HEK293T (cell line): ENCODE measurements around the gene GCNT2.
"Not testable (repeated sequence)": the region's sequence is repeated elsewhere in the genome, so short reads cannot be mapped to it uniquely, and the experiment has no call there.

ENCODE experiments used
- CTCF ChIA-PET: fragments of 350-600 bp; formaldehyde crosslinking; extraction: SDS; loops from one replicate; lab custom pipeline; 2021; ENCODE audit warnings: antibody characterized with exemption, inconsistent platforms; lab: Yijun Ruan, JAX
- POLR2A ChIA-PET: fragments of 350-600 bp; formaldehyde crosslinking; extraction: SDS; loops from one replicate; lab custom pipeline; 2020; ENCODE audit warnings: antibody characterized with exemption, inconsistent platforms; lab: Yijun Ruan, JAX
- DNase-seq: peaks from one replicate; pipeline ENCODE4 v3.0.0; 2012; ENCODE audit warnings: mixed read lengths; ENCODE audit errors: extremely low spot score
- ARNT ChIP-seq: fragments of 450-650 bp; IDR thresholded peaks from 2 replicates; pipeline ENCODE4 v1.6.1; 2017; ENCODE audit warnings: mild to moderate bottlenecking
- BHLHE40 ChIP-seq: fragments of 450-650 bp; IDR thresholded peaks from 2 replicates; pipeline ENCODE4 v1.6.1; 2016; ENCODE audit warnings: mild to moderate bottlenecking, moderate library complexity, borderline replicate concordance
- CTBP1 ChIP-seq: fragments of 450-650 bp; IDR thresholded peaks from 2 replicates; pipeline ENCODE4 v1.6.1; 2016; ENCODE audit warnings: borderline replicate concordance
- ELF4 ChIP-seq: fragments of 450-650 bp; IDR thresholded peaks from 2 replicates; pipeline ENCODE4 v1.6.1; 2017; ENCODE audit warnings: antibody characterized with exemption
- FOXA1 ChIP-seq: fragments of 450-650 bp; IDR thresholded peaks from 2 replicates; pipeline ENCODE4 v1.6.1; 2016; ENCODE audit warnings: mild to moderate bottlenecking
- FOXK2 ChIP-seq: fragments of 450-650 bp; IDR thresholded peaks from 2 replicates; pipeline ENCODE4 v1.6.1; 2016; ENCODE audit warnings: mild to moderate bottlenecking
- FOXM1 ChIP-seq: fragments of 450-650 bp; IDR thresholded peaks from 2 replicates; pipeline ENCODE4 v1.6.1; 2017; ENCODE audit warnings: mild to moderate bottlenecking, borderline replicate concordance
- HDGF ChIP-seq: fragments of 450-650 bp; IDR thresholded peaks from 2 replicates; pipeline ENCODE4 v1.6.1; 2017; ENCODE audit warnings: antibody characterized with exemption, borderline replicate concordance
- L3MBTL2 ChIP-seq: fragments of 450-650 bp; conservative IDR thresholded peaks from 2 replicates; pipeline ENCODE4 v1.6.1; 2016; ENCODE audit warnings: mild to moderate bottlenecking
- LEF1 ChIP-seq: fragments of 450-650 bp; IDR thresholded peaks from 2 replicates; pipeline ENCODE4 v1.6.1; 2017; ENCODE audit warnings: mild to moderate bottlenecking, borderline replicate concordance
- NFRKB ChIP-seq: fragments of 450-650 bp; IDR thresholded peaks from 2 replicates; pipeline ENCODE4 v1.6.1; 2016; ENCODE audit warnings: mild to moderate bottlenecking, moderate library complexity
- SP1 ChIP-seq: fragments of 450-650 bp; IDR thresholded peaks from 2 replicates; pipeline ENCODE4 v1.6.1; 2017
- SUZ12 ChIP-seq: fragments of 450-650 bp; IDR thresholded peaks from 2 replicates; pipeline ENCODE4 v1.6.1; 2016; ENCODE audit warnings: mild to moderate bottlenecking
- TARDBP ChIP-seq: fragments of 450-650 bp; IDR thresholded peaks from 2 replicates; pipeline ENCODE4 v1.6.1; 2016
- ZNF384 ChIP-seq: fragments of 450-650 bp; IDR thresholded peaks from 2 replicates; pipeline ENCODE4 v1.6.1; 2016
- TF ChIP-seq, protein P1 (sequence below): fragments of 450-650 bp; IDR thresholded peaks from 2 replicates; pipeline ENCODE4 v1.6.1; 2016

Gene GCNT2

GRCh38 chr6:10598084-10598960 is 77.2 kb downstream of the GCNT2 start:
- no peak for TF ChIP-seq FOXK2
- TF ChIP-seq HDGF: no peak
- no peak for TF ChIP-seq BHLHE40
- TF ChIP-seq, protein P1, sequence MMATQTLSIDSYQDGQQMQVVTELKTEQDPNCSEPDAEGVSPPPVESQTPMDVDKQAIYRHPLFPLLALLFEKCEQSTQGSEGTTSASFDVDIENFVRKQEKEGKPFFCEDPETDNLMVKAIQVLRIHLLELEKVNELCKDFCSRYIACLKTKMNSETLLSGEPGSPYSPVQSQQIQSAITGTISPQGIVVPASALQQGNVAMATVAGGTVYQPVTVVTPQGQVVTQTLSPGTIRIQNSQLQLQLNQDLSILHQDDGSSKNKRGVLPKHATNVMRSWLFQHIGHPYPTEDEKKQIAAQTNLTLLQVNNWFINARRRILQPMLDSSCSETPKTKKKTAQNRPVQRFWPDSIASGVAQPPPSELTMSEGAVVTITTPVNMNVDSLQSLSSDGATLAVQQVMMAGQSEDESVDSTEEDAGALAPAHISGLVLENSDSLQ: no peak
- no peak for TF ChIP-seq NFRKB
- no peak for TF ChIP-seq L3MBTL2
- TF ChIP-seq SP1: no peak
- no peak for TF ChIP-seq ARNT
- no peak for TF ChIP-seq FOXA1
- no peak for DNase-seq
- ChIA-PET CTCF (no interaction called here), POLR2A (interaction anchor here (1.5 kb wide), 1 partner anchor 19 kb away, joined by 3 read pairs; no protein-coding TSS in a partner anchor)

GRCh38 chr6:10599046-10599445 is 77.9 kb downstream of the GCNT2 start:
- POLR2A ChIA-PET: interaction anchor here (1.5 kb wide), 1 partner anchor 20 kb away, joined by 3 read pairs; no protein-coding TSS in a partner anchor
- TF ChIP-seq BHLHE40: no peak
- TF ChIP-seq, protein P1: no peak
- DNase-seq: no peak
- CTCF ChIA-PET: no interaction called here

DNA sequence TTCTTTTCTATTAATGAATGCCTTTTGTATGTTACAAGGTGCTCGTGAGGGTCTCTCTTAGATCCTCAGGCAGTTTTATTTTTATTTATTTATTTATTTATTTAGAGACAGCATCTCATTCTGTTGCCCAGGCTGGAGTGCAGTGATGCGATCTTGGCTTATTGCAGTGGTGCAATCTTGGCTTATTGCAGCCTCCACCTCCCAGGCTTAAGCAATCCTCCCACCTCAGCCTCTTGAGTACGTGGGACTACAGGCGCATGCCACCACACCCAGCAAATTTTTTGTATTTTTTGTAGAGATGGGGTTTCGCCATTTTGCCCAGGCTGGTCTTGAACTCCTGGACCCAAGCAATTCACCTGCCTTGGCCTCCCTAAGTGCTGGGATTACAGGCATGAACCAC is 79.5 kb downstream of the GCNT2 start:
- CTCF ChIA-PET, POLR2A ChIA-PET: not testable (repeated sequence)

GRCh38 chr6:10603219-10603618 is 82.1 kb downstream of the GCNT2 start:
- DNase-seq: no peak
- CTCF ChIA-PET: no interaction called here
- TF ChIP-seq FOXK2 (no peak), ELF4 (no peak), ZNF384 (no peak), SP1 (no peak), FOXA1 (no peak), ARNT (no peak), CTBP1 (no peak), NFRKB (no peak), BHLHE40 (no peak), L3MBTL2 (no peak), FOXM1 (no peak), SUZ12 (no peak), LEF1 (no peak), HDGF (no peak), TARDBP (no peak)
- TF ChIP-seq, protein P1: no peak
- POLR2A ChIA-PET: no interaction called here

More for the DNA sequence above, 79.5 kb downstream of the GCNT2 start:
- not testable (repeated sequence) for DNase-seq

DNA sequence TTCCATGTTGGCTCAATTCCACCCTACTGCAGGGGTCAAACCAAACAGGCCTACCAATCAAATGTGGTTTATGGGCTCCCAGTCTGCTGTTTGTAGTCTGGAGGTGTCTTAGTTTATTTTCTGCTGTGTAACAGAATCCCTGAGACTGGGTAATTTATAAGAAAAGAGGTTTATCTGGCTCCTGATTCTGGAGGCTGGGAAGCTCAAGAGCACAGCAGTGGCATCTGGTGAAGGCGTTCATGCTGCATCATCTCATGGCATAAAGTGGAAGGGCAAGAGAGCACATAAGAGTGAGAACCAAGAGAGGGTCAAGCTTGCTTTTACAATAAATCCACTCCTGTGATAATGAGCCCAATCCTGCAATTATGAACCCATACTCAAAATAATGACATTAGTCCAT is 87.9 kb downstream of the GCNT2 start:
- TF ChIP-seq SP1: no peak
- TF ChIP-seq CTBP1: no peak
- no peak for TF ChIP-seq NFRKB
- no peak for TF ChIP-seq BHLHE40
- no peak for TF ChIP-seq TARDBP
- DNase-seq: no peak
- CTCF ChIA-PET: no interaction called here
- POLR2A ChIA-PET: no interaction called here

GRCh38 chr6:10610289-10610688 is 89.1 kb downstream of the GCNT2 start:
- ChIA-PET POLR2A (no interaction called here), CTCF (no interaction called here)
- no peak for DNase-seq
- TF ChIP-seq LEF1 (no peak), FOXA1 (no peak), NFRKB (no peak), TARDBP (no peak), ZNF384 (no peak), L3MBTL2 (no peak), CTBP1 (no peak)

GRCh38 chr6:10612161-10612560 is 91.0 kb downstream of the GCNT2 start:
- ChIA-PET POLR2A (no interaction called here), CTCF (no interaction called here)
- DNase-seq: no peak
- TF ChIP-seq TARDBP: no peak
- no peak for TF ChIP-seq FOXK2
- no peak for TF ChIP-seq LEF1
- TF ChIP-seq BHLHE40: no peak
